Activated CD8-positive, alpha-beta memory T cell treated with anti-CD3 and anti-CD28 coated beads, Interleukin-2, amount 10 ng/mL, durations not matched to agents 7 days and 5 days (primary cell): ENCODE data around the gene ANP32D. TPM values are rescaled to one million over a fixed set of nuclear protein-coding genes. Genes with fewer than 3 reads are reported as not detected.
"Not testable (repeated sequence)": the region's sequence is repeated elsewhere in the genome, so short reads cannot be mapped to it uniquely, and the experiment has no call there.

ENCODE experiments used
- ATAC-seq: fragments of 150-1000 bp; cut with Tn5 transposase; one replicate; pipeline ENCODE4 v1.10.0; 2021; ENCODE audit warnings: moderate library complexity
- CTCF ChIA-PET: fragments of 350-600 bp; sonication (Branson Sonifier 250); formaldehyde crosslinking; loops from one replicate; lab custom pipeline; 2021; ENCODE audit warnings: antibody characterized with exemption; lab: Charles Lee
- DNase-seq: peaks from one replicate; pipeline ENCODE4 v3.0.0-alpha.2; 2020
- H3K27ac Mint-ChIP-seq: one replicate; pipeline ENCODE4 v1.8.0; 2021; ENCODE audit warnings: mild to moderate bottlenecking, mixed read lengths
- H3K27me3 Mint-ChIP-seq: one replicate; pipeline ENCODE4 v1.8.0; 2021; ENCODE audit warnings: mixed read lengths
- H3K36me3 Mint-ChIP-seq: one replicate; pipeline ENCODE4 v1.8.0; 2021; ENCODE audit warnings: mild to moderate bottlenecking, mixed read lengths
- H3K4me1 Mint-ChIP-seq: one replicate; pipeline ENCODE4 v1.8.0; 2021; ENCODE audit warnings: mixed read lengths
- H3K4me3 Mint-ChIP-seq: one replicate; pipeline ENCODE4 v1.8.0; 2021; ENCODE audit warnings: mild to moderate bottlenecking, moderate library complexity, mixed read lengths
- H3K9me3 Mint-ChIP-seq: one replicate; pipeline ENCODE4 v1.8.0; 2022; ENCODE audit warnings: low read depth, mixed read lengths
- total RNA-seq, 2 experiments: library from RNA; stranded (reverse); gene quantifications; one replicate each; pipeline ENCODE4 v1.2.3, GENCODE V29; 2021

Gene ANP32D
- total RNA-seq, 2 experiments from 2014 or later = not detected

DNA sequence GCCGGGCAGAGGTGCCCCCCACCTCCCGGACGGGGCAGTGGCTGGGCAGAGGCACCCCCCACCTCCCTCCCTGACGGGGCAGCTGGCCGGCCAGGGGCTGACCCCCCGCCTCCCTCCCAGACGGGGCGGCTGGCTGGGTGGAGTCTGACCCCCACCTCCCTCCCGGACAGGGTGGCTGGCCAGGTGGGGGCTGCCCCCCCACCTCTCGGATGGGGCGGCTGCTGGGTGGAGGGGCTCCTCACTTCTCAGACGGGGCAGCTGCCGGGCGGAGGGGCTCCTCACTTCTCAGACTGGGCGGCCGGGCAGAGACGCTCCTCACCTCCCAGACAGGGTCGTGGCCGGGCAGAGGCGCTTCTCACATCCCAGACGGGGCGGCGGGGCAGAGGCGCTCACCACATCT is 48.0 kb downstream of the ANP32D start:
- H3K4me3 Mint-ChIP-seq, ATAC-seq, H3K27me3 Mint-ChIP-seq, DNase-seq, H3K36me3 Mint-ChIP-seq, H3K4me1 Mint-ChIP-seq, H3K9me3 Mint-ChIP-seq, H3K27ac Mint-ChIP-seq, CTCF ChIA-PET: not testable (repeated sequence)

Other genes starting within 250 kb of the ANP32D start
- 10 to 100 TPM; 12.6 to 16.2 TPM for gene ZNF641, start 121.6 kb upstream of the ANP32D start, total RNA-seq
- not detected for gene C12orf54, start 9.9 kb downstream of the ANP32D start, total RNA-seq
- not detected for gene OR8S1, start 53.1 kb downstream of the ANP32D start, total RNA-seq
- gene LALBA, start 97.5 kb downstream of the ANP32D start, total RNA-seq = not detected
- gene KANSL2, start 209.7 kb downstream of the ANP32D start, total RNA-seq = 10 to 100 TPM; 56.6 to 57.7 TPM
- gene CCNT1, start 244.1 kb downstream of the ANP32D start, total RNA-seq = 10 to 100 TPM; 51.4 to 66.8 TPM